ENCODE data around the gene AQP10.

AQP10 gene

GRCh38 chr1:154326546-154327465, 5.9 kb downstream of the AQP10 start:
- no peak for TF ChIP-seq CTCF (conservative IDR thresholded peaks at IDR 0.05; ENCODE audit: low read length)

GRCh38 chr1:154327466-154328317, 6.8 kb downstream of the AQP10 start:
- DNase-seq (ENCODE audit: low read depth) = no peak
- H3K4me3 ChIP-seq (ENCODE audit: low read length) = peak overlapping the region; percentile 97

More at GRCh38 chr1:154326546-154327465, 5.9 kb downstream of the AQP10 start:
- DNase-seq (ENCODE audit: low read depth) = peak; percentile 91
- peak overlapping the region; percentile 97 for H3K4me3 ChIP-seq (ENCODE audit: low read length)

GRCh38 chr1:154328318-154329151, 7.6 kb downstream of the AQP10 start:
- DNase-seq (ENCODE audit: low read depth) = peak; percentile 69
- peak overlapping the region; percentile 97 for H3K4me3 ChIP-seq (ENCODE audit: low read length)
- TF ChIP-seq CTCF (conservative IDR thresholded peaks at IDR 0.05; ENCODE audit: low read length) = no peak

More at GRCh38 chr1:154327466-154328317, 6.8 kb downstream of the AQP10 start:
- no peak for TF ChIP-seq CTCF (conservative IDR thresholded peaks at IDR 0.05; ENCODE audit: low read length)

GRCh38 chr1:154329152-154329521, 8.2 kb downstream of the AQP10 start:
- peak; percentile 35 for TF ChIP-seq CTCF (conservative IDR thresholded peaks at IDR 0.05; ENCODE audit: low read length)
- H3K4me3 ChIP-seq (ENCODE audit: low read length) = peak overlapping the region; percentile 52
- peak; percentile 15 for DNase-seq (ENCODE audit: low read depth)

- DNase-seq (ENCODE audit: low read depth) = no peak
- peak overlapping the region; percentile 52 for H3K4me3 ChIP-seq (ENCODE audit: low read length)
- no peak for TF ChIP-seq CTCF (conservative IDR thresholded peaks at IDR 0.05; ENCODE audit: low read length)
These were observed 8.7 kb downstream of the AQP10 start for GRCh38 chr1:154329551-154330131.

- no peak for TF ChIP-seq CTCF (conservative IDR thresholded peaks at IDR 0.05; ENCODE audit: low read length)
- no peak overlapping the region for H3K4me3 ChIP-seq (ENCODE audit: low read length)
- no peak for DNase-seq (ENCODE audit: low read depth)
These were observed 9.8 kb downstream of the AQP10 start for GRCh38 chr1:154330669-154331068.
